ENCODE measurements around the gene HOXC5. TPM values are rescaled to one million over a fixed set of nuclear protein-coding genes. Genes with fewer than 3 reads are reported as not detected.

Gene HOXC5
- total RNA-seq, 1 donor from 2014 or later, result not detected

- peak overlapping the region; percentile 85 for H3K4me3 Mint-ChIP-seq
- H3K36me3 Mint-ChIP-seq (ENCODE audit: low read depth), result no peaks in the 10 kb centered on the region
- no peaks in the 10 kb centered on the region for H3K9me3 Mint-ChIP-seq
- intact Hi-C loops (cut with micrococcal nuclease), result loop anchor here (1.0 to 10.0 kb wide), 5 partner anchors 11 to 358 kb away; partner anchors contain the start of gene GPR84
- H3K27ac Mint-ChIP-seq, result no peak overlapping the region
- H3K4me1 Mint-ChIP-seq, result peaks cover 33% of the 10 kb centered on the region
- DNase-seq, result no peak
- H3K27me3 Mint-ChIP-seq, result peaks cover 93% of the 10 kb centered on the region
These were observed 26.2 kb upstream of the HOXC5 start for GRCh38 chr12:54006559-54007220.

GRCh38 chr12:54007538-54008259, 25.2 kb upstream of the HOXC5 start:
- intact Hi-C loops (cut with micrococcal nuclease), result loop anchor here (10.0 kb wide), 1 partner anchor 357 kb away; the partner anchor contains the start of gene GPR84
- H3K36me3 Mint-ChIP-seq (ENCODE audit: low read depth), result no peaks in the 10 kb centered on the region
- H3K9me3 Mint-ChIP-seq, result no peaks in the 10 kb centered on the region
- H3K27ac Mint-ChIP-seq, result no peak overlapping the region
- peaks cover 92% of the 10 kb centered on the region for H3K27me3 Mint-ChIP-seq
- DNase-seq, result no peak
- H3K4me3 Mint-ChIP-seq, result no peak overlapping the region
- H3K4me1 Mint-ChIP-seq, result peaks cover 28% of the 10 kb centered on the region

- peaks cover 92% of the 10 kb centered on the region for H3K27me3 Mint-ChIP-seq
- no peak overlapping the region for H3K4me3 Mint-ChIP-seq
- H3K4me1 Mint-ChIP-seq, result peaks cover 27% of the 10 kb centered on the region
- H3K36me3 Mint-ChIP-seq (ENCODE audit: low read depth), result no peaks in the 10 kb centered on the region
- DNase-seq, result no peak
- intact Hi-C loops (cut with micrococcal nuclease), result loop anchor here (10.0 kb wide), 1 partner anchor 357 kb away; the partner anchor contains the start of gene GPR84
- H3K27ac Mint-ChIP-seq, result no peak overlapping the region
- no peaks in the 10 kb centered on the region for H3K9me3 Mint-ChIP-seq
These were observed 24.6 kb upstream of the HOXC5 start for GRCh38 chr12:54008260-54008552.

GRCh38 chr12:54009171-54010052, 23.4 kb upstream of the HOXC5 start:
- Mint-ChIP-seq H3K4me3 (peak overlapping the region; percentile 32), H3K4me1 (peaks cover 27% of the 10 kb centered on the region), H3K36me3 (ENCODE audit: low read depth) (no peaks in the 10 kb centered on the region), H3K27ac (no peak overlapping the region), H3K27me3 (peaks cover 93% of the 10 kb centered on the region), H3K9me3 (no peaks in the 10 kb centered on the region)
- DNase-seq, result peak; percentile 74
- intact Hi-C loops (cut with micrococcal nuclease), result loop anchor here (5.0 to 10.0 kb wide), 2 partner anchors 37 to 355 kb away; partner anchors contain the start of genes GPR84, HOTAIR and HOXC11

- intact Hi-C loops (cut with micrococcal nuclease), result loop anchor here (5.0 kb wide), 1 partner anchor 38 kb away; the partner anchor contains the start of genes HOTAIR and HOXC11
- H3K27me3 Mint-ChIP-seq, result peaks cover 93% of the 10 kb centered on the region
- H3K36me3 Mint-ChIP-seq (ENCODE audit: low read depth), result no peaks in the 10 kb centered on the region
- peaks cover 29% of the 10 kb centered on the region for H3K4me1 Mint-ChIP-seq
- H3K9me3 Mint-ChIP-seq, result no peaks in the 10 kb centered on the region
- H3K27ac Mint-ChIP-seq, result no peak overlapping the region
- peak overlapping the region; percentile 1 for H3K4me3 Mint-ChIP-seq
- DNase-seq, result no peak
These were observed 22.5 kb upstream of the HOXC5 start for GRCh38 chr12:54010053-54010971.

- H3K27ac Mint-ChIP-seq, result no peak overlapping the region
- peaks cover 24% of the 10 kb centered on the region for H3K4me1 Mint-ChIP-seq
- H3K36me3 Mint-ChIP-seq (ENCODE audit: low read depth), result no peaks in the 10 kb centered on the region
- intact Hi-C loops (cut with micrococcal nuclease), result loop anchor here (5.0 kb wide), 1 partner anchor 39 kb away; the partner anchor contains the start of genes HOTAIR and HOXC11
- peaks cover 91% of the 10 kb centered on the region for H3K27me3 Mint-ChIP-seq
- peak overlapping the region; percentile 12 for H3K4me3 Mint-ChIP-seq
- DNase-seq, result no peak
- H3K9me3 Mint-ChIP-seq, result no peaks in the 10 kb centered on the region
These were observed 21.7 kb upstream of the HOXC5 start for GRCh38 chr12:54010972-54011664.

- intact Hi-C loops (cut with micrococcal nuclease), result loop anchor here (5.0 kb wide), 1 partner anchor 40 kb away; the partner anchor contains the start of genes HOTAIR and HOXC11
These were observed 21.0 kb upstream of the HOXC5 start for GRCh38 chr12:54011665-54012532.

GRCh38 chr12:54012631-54013409, 20.0 kb upstream of the HOXC5 start:
- intact Hi-C loops (cut with micrococcal nuclease), result loop anchor here (5.0 kb wide), 1 partner anchor 41 kb away; the partner anchor contains the start of genes HOTAIR and HOXC11

More at GRCh38 chr12:54011665-54012532, 21.0 kb upstream of the HOXC5 start:
- H3K4me1 Mint-ChIP-seq, result peaks cover 16% of the 10 kb centered on the region
- no peak for DNase-seq
- H3K9me3 Mint-ChIP-seq, result no peaks in the 10 kb centered on the region
- no peak overlapping the region for H3K4me3 Mint-ChIP-seq
- no peak overlapping the region for H3K27ac Mint-ChIP-seq
- no peaks in the 10 kb centered on the region for H3K36me3 Mint-ChIP-seq (ENCODE audit: low read depth)
- peaks cover 88% of the 10 kb centered on the region for H3K27me3 Mint-ChIP-seq

GRCh38 chr12:54014377-54015017, 18.4 kb upstream of the HOXC5 start:
- Mint-ChIP-seq H3K4me1 (peaks cover 20% of the 10 kb centered on the region), H3K27me3 (peaks cover 79% of the 10 kb centered on the region), H3K9me3 (no peaks in the 10 kb centered on the region), H3K36me3 (ENCODE audit: low read depth) (peaks cover 2% of the 10 kb centered on the region), H3K27ac (no peak overlapping the region), H3K4me3 (peak overlapping the region; percentile 11)
- intact Hi-C loops (cut with micrococcal nuclease), result loop anchor here (5.0 kb wide), 1 partner anchor 42 kb away; the partner anchor contains the start of genes HOTAIR and HOXC11
- no peak for DNase-seq

More at GRCh38 chr12:54012631-54013409, 20.0 kb upstream of the HOXC5 start:
- no peak for DNase-seq
- H3K27ac Mint-ChIP-seq, result no peak overlapping the region
- peaks cover 21% of the 10 kb centered on the region for H3K4me1 Mint-ChIP-seq
- H3K4me3 Mint-ChIP-seq, result no peak overlapping the region
- H3K36me3 Mint-ChIP-seq (ENCODE audit: low read depth), result peaks cover 2% of the 10 kb centered on the region
- H3K9me3 Mint-ChIP-seq, result no peaks in the 10 kb centered on the region
- peaks cover 87% of the 10 kb centered on the region for H3K27me3 Mint-ChIP-seq

- H3K4me3 Mint-ChIP-seq, result peak overlapping the region; percentile 11
- peaks cover 79% of the 10 kb centered on the region for H3K27me3 Mint-ChIP-seq
These were observed 17.6 kb upstream of the HOXC5 start for GRCh38 chr12:54015018-54015931.

More at GRCh38 chr12:54015018-54015931, 17.6 kb upstream of the HOXC5 start:
- no peak for DNase-seq
- Mint-ChIP-seq H3K27ac (no peak overlapping the region), H3K36me3 (ENCODE audit: low read depth) (peaks cover 2% of the 10 kb centered on the region), H3K9me3 (no peaks in the 10 kb centered on the region), H3K4me1 (peaks cover 22% of the 10 kb centered on the region)
- intact Hi-C loops (cut with micrococcal nuclease), result no loop called here
